T-cell (primary cell): Measurements from ENCODE around the gene SUSD6. TPM values are rescaled to one million over a fixed set of nuclear protein-coding genes. Genes with fewer than 3 reads are reported as not detected.

Experiments used
- ATAC-seq, 4 experiments: fragments of 200-7000 bp in 3 of 4; fragments of 150-1000 bp in 1 of 4; cut with Tn5 transposase; replicated peaks in 1 of 4; 1 replicate in 3 of 4; 2 replicates in 1 of 4; pipeline ENCODE4 v1.10.0; 2021; ENCODE audit warnings: moderate library complexity in 3 of 4, mild to moderate bottlenecking in 2 of 4, moderate number of reproducible peaks in 1 of 4
- CTCF ChIA-PET, 2 donors: fragments of 300-600 bp; sonication (Branson Sonifier 250); formaldehyde crosslinking; loops; one replicate each; lab custom pipeline; 2022; ENCODE audit warnings: antibody characterized with exemption in 2 of 2; lab: Charles Lee
- POLR2A ChIA-PET, 2 donors: fragments of 300-600 bp; sonication (Branson Sonifier 250); formaldehyde crosslinking; loops; one replicate each; lab custom pipeline; 2022; ENCODE audit warnings: antibody characterized with exemption in 2 of 2; lab: Charles Lee
- DNase-seq, 35 experiments: peaks; one replicate each; pipeline versions ENCODE4 v3.0.0 to v3.0.0-alpha.2; 2013 to 2023
- H3K27ac ChIP-seq: one replicate; pipeline ENCODE4 v1.5.1; 2013; ENCODE audit warnings: low read length
- H3K27me3 ChIP-seq, 2 experiments: replicated peaks in 1 of 2; 1 replicate in 1 of 2; 2 replicates in 1 of 2; pipeline versions ENCODE4 v1.6.1 to v1.7.0; 2013; ENCODE audit warnings: low read length in 1 of 2, mixed read lengths in 1 of 2; ENCODE audit not compliant: control insufficient read depth in 2 of 2, insufficient read depth in 2 of 2; ENCODE audit errors: extremely low read depth in 1 of 2
- H3K36me3 ChIP-seq, 2 donors: 1 replicate in 1 of 2; 2 replicates in 1 of 2; pipeline versions ENCODE4 v1.6.1 to v1.7.0; 2013; ENCODE audit warnings: low read length in 1 of 2; ENCODE audit not compliant: control insufficient read depth in 2 of 2, insufficient read depth in 1 of 2; ENCODE audit errors: extremely low read depth in 1 of 2
- H3K4me1 ChIP-seq, 2 experiments: 1 replicate in 1 of 2; 2 replicates in 1 of 2; pipeline versions ENCODE4 v1.6.1 to v1.7.0; 2013; ENCODE audit warnings: low read length in 2 of 2, mixed read lengths in 1 of 2; ENCODE audit not compliant: insufficient read depth in 2 of 2, control insufficient read depth in 1 of 2; ENCODE audit errors: extremely low read depth in 1 of 2
- H3K4me3 ChIP-seq, 2 donors: 1 replicate in 1 of 2; 2 replicates in 1 of 2; pipeline versions ENCODE4 v1.5.1 to v1.7.0; 2013; ENCODE audit warnings: mild to moderate bottlenecking in 2 of 2, low read length in 1 of 2, moderate library complexity in 1 of 2; ENCODE audit not compliant: control insufficient read depth in 1 of 2; ENCODE audit errors: extremely low read depth in 1 of 2
- H3K9me3 ChIP-seq: 2 replicates; pipeline ENCODE4 v1.7.0; 2013
- H3K27ac Mint-ChIP-seq, 2 donors: one replicate each; pipeline ENCODE4 v1.8.0; 2020 to 2021; ENCODE audit warnings: mild to moderate bottlenecking in 2 of 2, mixed read lengths in 2 of 2
- H3K27me3 Mint-ChIP-seq, 2 donors: one replicate each; pipeline ENCODE4 v1.8.0; 2021 to 2022; ENCODE audit warnings: mixed read lengths in 2 of 2
- H3K36me3 Mint-ChIP-seq: one replicate; pipeline ENCODE4 v1.8.0; 2021; ENCODE audit warnings: mixed read lengths
- H3K4me1 Mint-ChIP-seq, 3 donors: one replicate each; pipeline ENCODE4 v1.8.0; 2020 to 2022; ENCODE audit warnings: mixed read lengths in 3 of 3, mild to moderate bottlenecking in 1 of 3
- H3K4me3 Mint-ChIP-seq, 3 donors: one replicate each; pipeline ENCODE4 v1.8.0; 2020 to 2022; ENCODE audit warnings: mild to moderate bottlenecking in 3 of 3, mixed read lengths in 3 of 3, moderate library complexity in 3 of 3
- H3K9me3 Mint-ChIP-seq, 3 donors: one replicate each; pipeline ENCODE4 v1.8.0; 2020 to 2022; ENCODE audit warnings: mixed read lengths in 3 of 3
- WGBS: methylation state at CpG from one replicate; pipeline ENCODE4 v1.1.5; 2013; ENCODE audit warnings: missing lambda C conversion rate; ENCODE audit not compliant: insufficient coverage; 5-methylcytosine and 5-hydroxymethylcytosine counted together
- total RNA-seq, 35 experiments: library from RNA in 6 of 35; stranded (reverse) in 6 of 35; fragments of 120-200 nt in 1 of 35; gene quantifications; one replicate each; pipeline versions ENCODE4 v1.2.1 to v1.2.4 and lab custom pipeline; 2013 to 2026

The SUSD6 gene
- total RNA-seq, 5 donors from 2014 or later (not counting 1 experiment from before 2014, with no cell fraction given) = 53.5 to 75.5 (median 60.4) TPM

- Histone ChIP-seq H3K9me3 (no peaks in the 10 kb centered on the region), H3K4me3 (no peak overlapping the region), H3K27me3 (no peaks in the 10 kb centered on the region), H3K36me3 (no peaks in the 10 kb centered on the region), H3K4me1 (peaks cover 5 to 39% of the 10 kb centered on the region in 2 experiments), H3K27ac (peak overlapping the region; percentile 26)
- ChIA-PET POLR2A (interaction anchor here (0.5 to 0.6 kb wide), 2 partner anchors 16 to 23 kb away, joined by 3 read pairs; no protein-coding TSS in a partner anchor), CTCF (interaction anchor here (0.5 to 1.2 kb wide), 5 partner anchors 8 to 1872 kb away, joined by 3 to 5 read pairs (median 3); no protein-coding TSS in a partner anchor)
- Mint-ChIP-seq H3K27ac (peak overlapping the region; percentile 86 to 89), H3K9me3 (no peaks in the 10 kb centered on the region), H3K27me3 (no peaks in the 10 kb centered on the region), H3K4me3 (peak overlapping the region; percentile 34 to 48 (median 47)), H3K4me1 (peaks cover 69 to 80% (median 69%) of the 10 kb centered on the region in 3 donors), H3K36me3 (peaks cover 16% of the 10 kb centered on the region)
- peak in 2 of 35 experiments; percentile 13 to 40 for DNase-seq
- WGBS = no CpG with 5 or more reads among the region's 1 CpG
- peak in 3 of 4 experiments; percentile 39 to 59 (median 56) for ATAC-seq
Measured at GRCh38 chr14:69682621-69683263, 71.3 kb downstream of the SUSD6 start.

GRCh38 chr14:69683971-69684370 is 72.6 kb downstream of the SUSD6 start:
- WGBS = 11% methylated on average over 2 of the region's 3 CpGs
- Histone ChIP-seq H3K9me3 (no peaks in the 10 kb centered on the region), H3K27me3 (no peaks in the 10 kb centered on the region), H3K4me3 (no peak overlapping the region), H3K27ac (no peak overlapping the region), H3K4me1 (peaks cover 5 to 39% of the 10 kb centered on the region in 2 experiments), H3K36me3 (peaks cover 0 to 3% of the 10 kb centered on the region in 2 donors)
- no peaks in the 10 kb centered on the region for H3K9me3 Mint-ChIP-seq
- no peaks in the 10 kb centered on the region for H3K27me3 Mint-ChIP-seq
- ATAC-seq (no peak), DNase-seq (no peak)
- H3K27ac Mint-ChIP-seq = peak overlapping the region; percentile 48 to 89
- CTCF ChIA-PET = no interaction called here
- H3K4me1 Mint-ChIP-seq = peaks cover 76 to 85% (median 80%) of the 10 kb centered on the region in 3 donors
- peak overlapping the region in 2 of 3 donors; percentile 7 to 48 for H3K4me3 Mint-ChIP-seq
- POLR2A ChIA-PET = no interaction called here
- H3K36me3 Mint-ChIP-seq = peaks cover 18% of the 10 kb centered on the region

- Histone ChIP-seq H3K4me3 (no peak overlapping the region), H3K9me3 (no peaks in the 10 kb centered on the region), H3K36me3 (peaks cover 0 to 3% of the 10 kb centered on the region in 2 donors), H3K4me1 (peaks cover 5 to 39% of the 10 kb centered on the region in 2 experiments), H3K27ac (peak overlapping the region; percentile 45), H3K27me3 (no peaks in the 10 kb centered on the region)
- no peaks in the 10 kb centered on the region for H3K27me3 Mint-ChIP-seq
- 37% methylated on average over 3 of the region's 6 CpGs for WGBS
- peak overlapping the region; percentile 48 to 89 for H3K27ac Mint-ChIP-seq
- H3K9me3 Mint-ChIP-seq = no peaks in the 10 kb centered on the region
- ATAC-seq (peak in 1 of 4 experiments; percentile 14), DNase-seq (no peak)
- H3K4me1 Mint-ChIP-seq = peaks cover 79 to 86% (median 83%) of the 10 kb centered on the region in 3 donors
- ChIA-PET CTCF (interaction anchor here in 1 of 2 donors (1.0 kb wide), 1 partner anchor 10 kb away, joined by 3 read pairs; no protein-coding TSS in a partner anchor), POLR2A (no interaction called here)
- H3K4me3 Mint-ChIP-seq = peak overlapping the region in 2 of 3 donors; percentile 7 to 48
- H3K36me3 Mint-ChIP-seq = peaks cover 20% of the 10 kb centered on the region
Measured at GRCh38 chr14:69684461-69685217, 73.2 kb downstream of the SUSD6 start.

GRCh38 chr14:69685218-69685616 is 73.8 kb downstream of the SUSD6 start:
- H3K4me1 Mint-ChIP-seq = peaks cover 81 to 88% (median 82%) of the 10 kb centered on the region in 3 donors
- peak overlapping the region; percentile 45 for H3K27ac ChIP-seq
- H3K27ac Mint-ChIP-seq = peak overlapping the region; percentile 48 to 89
- peak in 1 of 35 experiments; percentile 47 for DNase-seq
- H3K27me3 ChIP-seq = no peaks in the 10 kb centered on the region
- ATAC-seq = peak; percentile 69 to 76 (median 74)
- ChIA-PET CTCF (interaction anchor here in 1 of 2 donors (1.0 kb wide), 1 partner anchor 11 kb away, joined by 3 read pairs; no protein-coding TSS in a partner anchor), POLR2A (no interaction called here)
- H3K36me3 ChIP-seq = peaks cover 0 to 8% of the 10 kb centered on the region in 2 donors
- H3K27me3 Mint-ChIP-seq = no peaks in the 10 kb centered on the region
- no peaks in the 10 kb centered on the region for H3K9me3 Mint-ChIP-seq
- H3K36me3 Mint-ChIP-seq = peaks cover 21% of the 10 kb centered on the region
- H3K4me3 Mint-ChIP-seq = peak overlapping the region in 2 of 3 donors; percentile 13 to 48
- 21% methylated on average over 2 of the region's 3 CpGs for WGBS
- no peaks in the 10 kb centered on the region for H3K9me3 ChIP-seq
- H3K4me3 ChIP-seq = no peak overlapping the region
- H3K4me1 ChIP-seq = peaks cover 5 to 39% of the 10 kb centered on the region in 2 experiments

- no peak overlapping the region for H3K4me3 ChIP-seq
- peak overlapping the region; percentile 13 to 27 (median 26) for H3K4me3 Mint-ChIP-seq
- no peaks in the 10 kb centered on the region for H3K9me3 Mint-ChIP-seq
- H3K27me3 ChIP-seq = no peaks in the 10 kb centered on the region
- peak; percentile 61 to 71 (median 68) for ATAC-seq
- no peaks in the 10 kb centered on the region for H3K9me3 ChIP-seq
- ChIA-PET CTCF (no interaction called here), POLR2A (no interaction called here)
- peak overlapping the region; percentile 48 to 89 for H3K27ac Mint-ChIP-seq
- H3K36me3 ChIP-seq = peaks cover 0 to 13% of the 10 kb centered on the region in 2 donors
- H3K4me1 Mint-ChIP-seq = peaks cover 79 to 86% (median 82%) of the 10 kb centered on the region in 3 donors
- H3K36me3 Mint-ChIP-seq = peaks cover 19% of the 10 kb centered on the region
- 28% methylated on average over 6 of the region's 6 CpGs for WGBS
- no peaks in the 10 kb centered on the region for H3K27me3 Mint-ChIP-seq
- peak overlapping the region; percentile 45 for H3K27ac ChIP-seq
- H3K4me1 ChIP-seq = peaks cover 5 to 39% of the 10 kb centered on the region in 2 experiments
- peak in 4 of 35 experiments; percentile 14 to 34 (median 17) for DNase-seq
Measured at GRCh38 chr14:69685716-69686115, 74.3 kb downstream of the SUSD6 start.
